ENCODE results near the gene NACA2. TPM values are rescaled to one million over a fixed set of nuclear protein-coding genes. Genes with fewer than 3 reads are reported as not detected.
A peak's percentile ranks its signal among the peaks of the same experiment; 100 is the strongest.

Gene NACA2
- total and polyA plus RNA-seq, 2 of the 13 experiments (the other 11 are each of a cell fraction or from before 2014, with no cell fraction given), result 0.21 TPM; not detected in 1

DNA sequence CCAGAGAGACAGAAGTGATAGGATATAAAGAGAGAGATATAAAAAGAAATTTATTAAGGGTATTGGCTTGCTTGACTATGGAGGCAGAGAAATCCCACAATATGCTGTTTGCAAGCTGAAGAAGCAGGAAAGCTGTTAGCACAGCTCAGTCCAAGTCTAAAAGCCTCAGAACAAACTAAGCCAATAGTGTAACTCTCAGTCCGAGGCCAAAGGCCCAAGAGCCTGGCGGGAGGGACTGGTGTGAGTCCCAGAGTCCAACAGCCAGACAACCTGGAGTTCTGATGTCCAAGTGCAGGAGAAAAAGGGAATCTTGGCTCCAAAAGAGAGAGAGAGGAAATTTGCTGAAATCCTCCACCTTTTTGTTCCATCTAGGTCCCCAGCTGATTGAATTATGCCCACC is 30.3 kb upstream of the NACA2 start (continued):
- TF ChIP-seq ZNF18 (CRISPR knock-in tag; IDR thresholded peaks at IDR 0.05; ENCODE audit: insufficient replicate concordance) (peak; percentile 54), ZNF318 (CRISPR knock-in tag; IDR thresholded peaks at IDR 0.05) (no peak), GATAD2A (CRISPR knock-in tag; IDR thresholded peaks at IDR 0.05) (peak; percentile 21; the same call in 1 of the 2 replicates), MAZ (IDR thresholded peaks at IDR 0.05; ENCODE audit: borderline replicate concordance, low read depth, low read length) (no peak), MAZ (CRISPR knock-in tag; IDR thresholded peaks at IDR 0.05; ENCODE audit: low read depth) (no peak), HNF4G (IDR thresholded peaks at IDR 0.05; ENCODE audit: borderline replicate concordance, low read depth, low read length) (0 out of 2 replicates have a peak, but pooled peaks have one; percentile 14), HNF4G (CRISPR knock-in tag; IDR thresholded peaks at IDR 0.05; ENCODE audit: borderline replicate concordance, low read depth) (no peak), ISL2 (CRISPR knock-in tag; IDR thresholded peaks at IDR 0.05) (no peak), NFE2L1 (CRISPR knock-in tag; IDR thresholded peaks at IDR 0.05; ENCODE audit: borderline replicate concordance) (no peak), ZBTB42 (CRISPR knock-in tag; IDR thresholded peaks at IDR 0.05) (no peak), HDAC6 (IDR thresholded peaks at IDR 0.05; ENCODE audit: low read depth, low read length) (no peak), ZNF292 (CRISPR knock-in tag; IDR thresholded peaks at IDR 0.05; ENCODE audit: borderline replicate concordance, low read depth) (0 out of 2 replicates have a peak, but pooled peaks have one; percentile 18), ZNF567 (CRISPR knock-in tag; IDR thresholded peaks at IDR 0.05; ENCODE audit: borderline replicate concordance) (no peak), RNF219 (CRISPR knock-in tag; IDR thresholded peaks at IDR 0.05) (no peak), PHF5A (CRISPR knock-in tag; IDR thresholded peaks at IDR 0.05; ENCODE audit: low read depth, unreplicated experiment) (no peak)
- TF ChIP-seq, protein P1, sequence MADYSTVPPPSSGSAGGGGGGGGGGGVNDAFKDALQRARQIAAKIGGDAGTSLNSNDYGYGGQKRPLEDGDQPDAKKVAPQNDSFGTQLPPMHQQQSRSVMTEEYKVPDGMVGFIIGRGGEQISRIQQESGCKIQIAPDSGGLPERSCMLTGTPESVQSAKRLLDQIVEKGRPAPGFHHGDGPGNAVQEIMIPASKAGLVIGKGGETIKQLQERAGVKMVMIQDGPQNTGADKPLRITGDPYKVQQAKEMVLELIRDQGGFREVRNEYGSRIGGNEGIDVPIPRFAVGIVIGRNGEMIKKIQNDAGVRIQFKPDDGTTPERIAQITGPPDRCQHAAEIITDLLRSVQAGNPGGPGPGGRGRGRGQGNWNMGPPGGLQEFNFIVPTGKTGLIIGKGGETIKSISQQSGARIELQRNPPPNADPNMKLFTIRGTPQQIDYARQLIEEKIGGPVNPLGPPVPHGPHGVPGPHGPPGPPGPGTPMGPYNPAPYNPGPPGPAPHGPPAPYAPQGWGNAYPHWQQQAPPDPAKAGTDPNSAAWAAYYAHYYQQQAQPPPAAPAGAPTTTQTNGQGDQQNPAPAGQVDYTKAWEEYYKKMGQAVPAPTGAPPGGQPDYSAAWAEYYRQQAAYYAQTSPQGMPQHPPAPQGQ (CRISPR knock-in tag; IDR thresholded peaks at IDR 0.05; ENCODE audit: borderline replicate concordance), result no peak

Measured in HepG2 (cell line).